ACC112 (cell line): ENCODE results near the gene PAAF1.

ENCODE experiments used
- H2AFZ ChIP-seq: fragments of 200-600 bp; sonication (generic); one replicate; pipeline ENCODE4 v1.6.0; 2017; ENCODE audit warnings: antibody characterized with exemption, low read length; ENCODE audit not compliant: unreplicated experiment
- H3K27ac ChIP-seq: fragments of 200-600 bp; sonication (generic); 2 replicates; pipeline ENCODE4 v1.5.1; 2014; ENCODE audit warnings: low read depth, mild to moderate bottlenecking, antibody characterized with exemption, low read length, moderate library complexity
- H3K27me3 ChIP-seq: fragments of 200-600 bp; sonication (generic); 2 replicates; pipeline ENCODE4 v1.6.1; 2014; ENCODE audit warnings: mild to moderate bottlenecking, antibody characterized with exemption, low read length, moderate library complexity, mixed read lengths; ENCODE audit not compliant: insufficient read depth
- H3K36me3 ChIP-seq: fragments of 200-600 bp; sonication (generic); 2 replicates; pipeline ENCODE4 v1.6.1; 2016; ENCODE audit warnings: mild to moderate bottlenecking, antibody characterized with exemption, low read length, moderate library complexity, mixed read lengths; ENCODE audit not compliant: insufficient read depth
- H3K4me1 ChIP-seq: fragments of 200-600 bp; sonication (generic); one replicate; pipeline ENCODE4 v1.6.1; 2016; ENCODE audit warnings: low read length, mixed read lengths; ENCODE audit not compliant: insufficient read depth, unreplicated experiment, control insufficient read depth
- H3K4me3 ChIP-seq: fragments of 200-600 bp; sonication (generic); 2 replicates; pipeline ENCODE4 v1.5.1; 2014; ENCODE audit warnings: mild to moderate bottlenecking, low read depth, low read length
- H3K79me2 ChIP-seq: fragments of 200-600 bp; sonication (generic); one replicate; pipeline ENCODE4 v1.6.0; 2016; ENCODE audit warnings: low read length; ENCODE audit not compliant: control insufficient read depth, unreplicated experiment, insufficient read depth

Gene PAAF1

DNA sequence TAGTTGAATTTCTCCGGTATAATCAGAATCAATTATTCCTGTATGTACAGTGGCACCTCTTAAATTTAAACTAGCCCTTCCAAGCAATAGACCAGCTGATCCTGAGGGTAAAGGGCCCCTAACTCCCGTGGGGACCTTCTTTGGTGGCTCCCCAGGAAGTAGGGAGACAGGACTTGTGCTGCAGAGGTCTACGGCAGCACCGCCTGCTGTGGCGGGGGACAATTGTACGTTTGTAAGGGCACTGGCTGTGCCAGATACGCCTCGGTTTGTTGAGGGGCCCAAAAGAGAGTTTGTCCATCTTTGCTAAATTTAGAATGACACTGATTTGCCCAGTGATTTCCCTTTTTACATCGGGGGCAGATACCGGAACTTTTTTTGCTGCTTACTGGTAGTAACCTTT lies 68.1 kb downstream of the PAAF1 start:
- H2AFZ ChIP-seq: no peak overlapping the region
- no peaks in the 10 kb centered on the region for H3K4me1 ChIP-seq
- H3K27ac ChIP-seq: no peak overlapping the region
- no peaks in the 10 kb centered on the region for H3K79me2 ChIP-seq
- H3K36me3 ChIP-seq: no peaks in the 10 kb centered on the region
- H3K4me3 ChIP-seq: no peak overlapping the region
- no peaks in the 10 kb centered on the region for H3K27me3 ChIP-seq

DNA sequence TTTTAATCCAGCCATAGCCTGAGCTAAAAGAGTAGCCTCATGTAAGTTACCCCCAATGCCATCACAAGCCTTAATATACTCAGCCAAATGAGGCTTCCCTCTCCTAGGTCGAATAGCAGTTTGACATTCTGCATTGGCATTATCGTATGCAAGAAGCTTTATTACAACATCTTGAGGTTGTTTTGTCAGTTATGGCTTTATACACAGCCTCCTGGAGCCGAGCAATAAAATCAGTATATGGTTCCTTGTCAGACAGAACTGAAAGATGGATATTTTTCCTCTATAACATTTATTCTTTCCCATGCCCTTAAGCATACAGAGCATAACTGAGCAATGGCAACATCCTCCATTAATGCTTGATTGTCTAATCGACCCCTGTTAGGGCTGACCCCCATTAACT lies 68.6 kb downstream of the PAAF1 start:
- Histone ChIP-seq H3K79me2 (no peaks in the 10 kb centered on the region), H3K4me3 (no peak overlapping the region), H3K27ac (no peak overlapping the region), H3K36me3 (no peaks in the 10 kb centered on the region), H3K4me1 (no peaks in the 10 kb centered on the region), H2AFZ (no peak overlapping the region), H3K27me3 (no peaks in the 10 kb centered on the region)

DNA sequence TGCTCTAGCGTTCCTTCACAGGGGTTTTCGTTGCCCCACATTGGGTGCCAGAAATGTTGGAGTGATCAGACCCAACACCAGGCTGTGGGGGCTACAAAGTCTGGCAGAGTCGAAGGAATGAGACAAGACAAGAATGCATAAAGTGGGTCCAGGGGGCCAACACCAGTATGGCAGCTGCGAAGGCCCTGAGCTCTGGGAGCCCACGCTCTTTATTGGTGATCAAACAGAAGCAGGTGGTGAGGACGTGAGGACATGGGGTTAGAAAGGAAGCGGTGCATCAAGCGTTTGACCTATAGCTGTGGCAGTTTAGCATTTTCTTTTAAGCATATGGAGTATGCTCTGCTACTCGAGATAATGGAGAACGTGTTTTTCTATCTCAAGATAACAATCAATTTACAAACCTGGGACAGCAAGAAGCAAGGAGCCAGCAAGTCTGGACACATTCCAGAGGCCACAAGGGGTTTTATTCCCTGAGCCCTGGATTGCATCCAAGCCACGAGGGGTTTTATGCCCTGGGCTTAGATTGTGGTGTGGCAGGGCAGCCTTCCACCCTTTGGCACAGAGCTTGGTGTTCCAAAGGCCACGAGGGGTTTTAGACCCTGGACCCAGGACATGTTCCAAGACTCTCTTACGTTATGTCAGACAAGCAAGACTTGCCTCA lies 70.1 kb downstream of the PAAF1 start:
- no peaks in the 10 kb centered on the region for H3K36me3 ChIP-seq
- H3K27me3 ChIP-seq: no peaks in the 10 kb centered on the region
- no peak overlapping the region for H3K4me3 ChIP-seq
- no peaks in the 10 kb centered on the region for H3K79me2 ChIP-seq
- H2AFZ ChIP-seq: no peak overlapping the region
- H3K4me1 ChIP-seq: no peaks in the 10 kb centered on the region
- H3K27ac ChIP-seq: no peak overlapping the region

DNA sequence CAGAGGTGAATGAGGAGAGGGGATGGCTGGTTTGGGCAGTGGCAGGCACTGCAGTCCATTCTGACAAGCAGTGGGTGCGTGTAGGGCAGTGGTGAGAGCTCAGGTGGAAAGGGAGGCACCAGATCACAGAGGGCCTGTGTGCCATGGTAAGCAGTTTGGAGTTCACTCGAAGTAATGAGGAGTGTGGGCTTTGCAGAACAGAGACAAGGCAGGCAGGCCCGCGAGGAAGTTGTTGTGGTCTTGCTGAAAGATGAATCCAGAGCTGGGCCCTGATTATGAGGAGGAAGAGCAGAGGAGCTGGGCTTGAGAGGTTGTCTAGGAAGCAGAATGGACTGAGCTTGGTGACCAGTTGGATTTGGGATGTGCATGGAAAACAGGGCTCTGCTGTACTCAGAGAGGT lies 72.4 kb downstream of the PAAF1 start:
- Histone ChIP-seq H3K4me1 (no peaks in the 10 kb centered on the region), H3K36me3 (no peaks in the 10 kb centered on the region), H3K27me3 (no peaks in the 10 kb centered on the region), H3K4me3 (no peak overlapping the region), H3K79me2 (no peaks in the 10 kb centered on the region), H3K27ac (no peak overlapping the region), H2AFZ (no peak overlapping the region)

DNA sequence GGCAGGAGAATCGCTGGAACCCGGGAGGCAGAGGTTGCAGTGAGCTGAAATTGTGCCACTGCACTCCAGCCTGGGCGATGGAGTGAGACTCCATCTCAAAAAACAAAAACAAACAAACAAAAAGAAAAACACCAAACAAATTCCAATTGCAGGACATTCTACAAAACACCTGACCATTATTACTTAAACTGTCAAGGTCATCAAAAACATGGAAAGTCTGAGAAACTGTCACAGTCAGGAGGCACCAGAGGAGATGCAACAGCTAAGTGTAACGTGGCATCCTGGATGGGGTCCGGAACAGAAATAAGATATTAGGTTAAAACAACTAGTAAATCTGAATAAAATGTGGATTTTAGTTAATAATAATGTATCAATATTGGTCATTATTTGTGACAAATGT lies 73.1 kb downstream of the PAAF1 start:
- Histone ChIP-seq H3K4me1 (no peaks in the 10 kb centered on the region), H2AFZ (no peak overlapping the region), H3K79me2 (no peaks in the 10 kb centered on the region), H3K36me3 (no peaks in the 10 kb centered on the region), H3K27me3 (no peaks in the 10 kb centered on the region), H3K4me3 (no peak overlapping the region), H3K27ac (no peak overlapping the region)

DNA sequence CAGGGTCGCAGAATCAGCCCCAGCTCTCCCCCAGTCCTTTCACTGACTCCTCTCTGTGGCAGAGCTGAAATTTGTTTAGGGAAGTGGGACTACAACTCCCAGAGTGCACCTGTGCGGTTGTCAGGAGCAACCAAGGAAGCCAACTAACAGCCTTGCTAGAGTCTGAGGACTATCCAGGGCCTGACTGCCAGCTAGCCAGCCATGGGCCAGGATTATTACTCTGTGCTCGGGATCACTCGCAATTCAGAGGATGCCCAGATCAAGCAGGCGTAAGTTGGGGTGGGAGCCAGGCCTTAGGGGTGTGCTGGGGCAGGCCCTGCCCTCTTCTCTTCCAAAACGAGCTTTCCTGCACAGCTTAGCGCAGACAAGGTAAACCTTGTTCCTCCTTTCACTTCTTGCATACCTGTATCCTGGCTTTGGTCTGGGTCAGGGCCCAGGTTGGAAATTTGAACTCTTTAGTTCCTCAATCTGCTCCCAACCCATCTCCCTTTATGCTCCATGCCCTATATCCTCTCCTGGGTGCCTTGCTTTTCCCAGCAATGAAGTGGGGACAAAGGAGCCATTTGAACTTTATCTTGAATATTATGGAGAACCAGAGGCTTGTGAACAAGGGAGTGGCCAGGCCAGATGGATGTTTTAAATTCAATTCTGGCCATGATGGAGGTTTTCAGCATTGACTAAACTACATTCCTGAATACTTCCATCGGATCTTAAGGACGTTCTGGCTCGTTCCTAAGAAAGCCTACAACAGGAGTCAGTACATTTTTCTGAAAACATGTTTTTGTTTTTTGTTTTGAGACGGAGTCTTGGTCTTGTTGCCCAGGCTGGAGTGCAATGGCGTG lies 74.3 kb downstream of the PAAF1 start, which contains the start of gene DNAJB13:
Gene DNAJB13, plus strand, starts transcription at position 158 of the 842 bp plus-strand sequence. Its CDS starts 44 bp downstream, at position 202.
- H3K79me2 ChIP-seq: no peaks in the 10 kb centered on the region
- H2AFZ ChIP-seq: no peak within 1 kb of the TSS
- no peak within 1 kb of the TSS for H3K27ac ChIP-seq
- H3K36me3 ChIP-seq: no peaks in the 10 kb centered on the region
- no peak within 1 kb of the TSS for H3K4me3 ChIP-seq
- H3K27me3 ChIP-seq: no peaks in the 10 kb centered on the region
- peaks cover 4% of the 10 kb centered on the region for H3K4me1 ChIP-seq

DNA sequence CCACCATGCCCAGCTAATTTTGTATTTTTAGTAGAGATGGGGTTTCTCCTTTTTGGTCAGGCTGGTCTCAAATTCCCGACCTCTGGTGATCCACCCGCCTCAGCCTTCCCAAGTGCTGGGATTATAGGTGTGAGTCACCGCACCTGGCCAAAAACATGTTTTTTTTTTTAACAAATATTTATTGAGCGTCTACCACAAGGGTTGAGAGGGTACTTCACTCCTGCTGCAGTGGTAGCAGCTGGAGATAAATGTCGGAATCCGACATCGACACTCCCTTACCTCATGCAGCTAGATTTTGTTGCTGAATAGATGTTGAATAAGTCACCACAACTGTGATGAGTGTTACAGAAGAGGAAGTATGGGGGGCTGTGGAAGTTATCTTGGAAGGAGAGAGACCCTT lies 75.0 kb downstream of the PAAF1 start:
- H3K27ac ChIP-seq: no peak overlapping the region

DNA sequence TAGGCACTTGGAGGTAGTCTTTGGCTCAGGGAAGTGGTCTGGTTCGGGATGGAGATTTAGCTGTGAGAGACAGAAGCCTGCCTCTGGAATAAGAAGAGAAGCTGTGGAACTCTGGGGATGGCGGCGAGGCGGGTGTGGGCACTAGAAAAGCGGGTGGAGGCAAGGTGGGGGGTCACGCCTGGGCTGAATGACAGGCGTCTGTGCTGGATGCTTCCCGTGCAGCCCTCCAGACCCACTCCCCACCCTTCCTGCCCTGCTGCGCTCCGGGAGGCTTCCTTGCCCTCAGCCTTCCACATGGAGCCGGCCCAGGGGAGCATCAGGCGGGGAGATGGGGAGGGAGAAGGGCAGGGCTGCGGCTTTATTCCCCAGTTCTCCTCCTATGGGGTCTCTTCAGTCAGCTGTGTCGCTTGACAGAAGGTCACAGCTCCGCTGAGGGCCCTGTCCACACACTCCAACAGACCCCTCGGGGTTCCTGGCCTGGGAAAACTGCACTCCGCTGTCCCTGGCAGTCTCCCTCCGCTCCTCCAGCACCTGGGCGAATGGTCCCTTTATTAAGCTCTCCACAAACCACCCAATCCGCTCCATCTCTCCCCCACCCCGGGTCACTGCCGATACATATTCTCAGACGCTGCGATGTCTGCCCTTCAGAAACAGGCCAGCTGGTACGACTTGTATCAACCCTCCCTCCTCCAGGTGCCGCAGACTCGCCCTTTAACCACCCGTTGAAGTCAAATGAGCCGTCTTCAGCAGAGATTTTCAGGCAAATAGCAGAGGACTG lies 80.3 kb downstream of the PAAF1 start:
- no peak overlapping the region for H3K4me3 ChIP-seq
- no peak overlapping the region for H2AFZ ChIP-seq

More for the DNA sequence above, 75.0 kb downstream of the PAAF1 start:
- Histone ChIP-seq H2AFZ (no peak overlapping the region), H3K36me3 (no peaks in the 10 kb centered on the region), H3K79me2 (no peaks in the 10 kb centered on the region), H3K4me1 (peaks cover 9% of the 10 kb centered on the region), H3K4me3 (no peak overlapping the region), H3K27me3 (no peaks in the 10 kb centered on the region)

DNA sequence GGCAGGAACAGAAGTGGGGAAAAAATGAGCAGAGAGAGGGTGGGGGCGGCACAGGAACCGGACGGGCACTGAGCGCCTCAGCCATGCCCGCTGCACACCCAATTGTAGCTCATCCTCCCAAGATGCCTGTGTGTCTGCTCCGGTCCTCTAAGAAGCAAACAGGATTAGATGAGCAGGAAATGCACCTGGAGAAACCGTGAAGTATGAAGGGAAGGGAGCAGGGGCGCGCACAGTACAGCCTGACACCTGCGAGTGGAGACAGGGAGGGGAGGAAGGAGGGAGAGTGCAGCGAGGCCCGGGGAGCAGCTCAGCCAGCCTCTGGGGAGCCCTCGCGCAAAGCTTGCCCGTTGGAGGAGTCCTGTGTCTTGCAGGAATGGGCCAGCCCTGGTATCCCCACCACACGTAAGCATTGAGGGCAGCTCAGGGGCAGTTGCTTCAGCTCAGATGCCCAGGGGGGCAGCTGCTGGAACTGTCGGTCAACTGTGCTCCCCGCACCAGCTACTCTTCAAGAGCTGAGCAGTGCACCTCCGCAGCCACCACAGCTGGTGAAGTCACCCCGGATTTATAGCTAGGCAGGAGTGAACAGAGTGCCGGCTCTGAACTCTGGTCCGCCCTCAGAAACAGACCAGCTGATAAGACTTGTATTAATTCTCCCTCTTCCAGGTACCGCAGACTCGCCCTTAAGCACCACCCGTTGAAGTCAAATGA lies 81.0 kb downstream of the PAAF1 start:
- Histone ChIP-seq H3K4me3 (no peak overlapping the region), H3K27me3 (no peaks in the 10 kb centered on the region), H3K36me3 (no peaks in the 10 kb centered on the region), H3K4me1 (peaks cover 9% of the 10 kb centered on the region), H3K79me2 (no peaks in the 10 kb centered on the region), H2AFZ (no peak overlapping the region), H3K27ac (no peak overlapping the region)

More for the DNA sequence above, 80.3 kb downstream of the PAAF1 start:
- H3K27me3 ChIP-seq: no peaks in the 10 kb centered on the region
- H3K36me3 ChIP-seq: no peaks in the 10 kb centered on the region
- H3K4me1 ChIP-seq: peaks cover 9% of the 10 kb centered on the region
- no peak overlapping the region for H3K27ac ChIP-seq
- no peaks in the 10 kb centered on the region for H3K79me2 ChIP-seq

DNA sequence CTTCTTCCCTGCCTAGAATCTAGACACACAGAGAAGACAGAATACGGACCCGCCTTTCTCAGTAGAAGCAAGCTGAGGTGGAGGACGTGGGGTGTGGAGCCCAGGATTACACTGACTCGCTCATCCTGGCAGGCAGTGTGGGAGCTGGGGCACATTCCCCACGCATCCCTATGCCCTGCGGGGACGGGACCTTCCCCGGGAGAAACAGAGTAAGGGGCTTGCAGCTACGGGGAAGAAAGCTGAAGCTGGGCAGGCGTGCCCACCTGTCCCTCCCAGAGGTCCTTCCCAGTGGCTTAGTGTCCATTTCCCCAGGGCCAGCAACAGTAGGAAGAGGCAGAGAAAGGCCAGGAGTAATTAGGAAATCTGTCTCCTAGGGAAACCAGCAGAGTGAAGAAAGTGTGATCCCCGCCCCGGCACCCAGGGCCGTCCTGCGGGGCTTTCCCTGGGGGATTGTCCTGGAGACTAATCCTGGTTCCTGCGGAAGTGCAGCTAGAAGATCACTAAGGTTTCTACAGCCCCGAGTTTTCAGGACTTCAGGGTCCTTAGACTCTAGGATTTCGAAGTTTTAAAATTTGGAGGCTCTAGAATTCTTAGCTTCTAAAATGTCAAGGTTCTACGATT lies 81.8 kb downstream of the PAAF1 start:
- H3K79me2 ChIP-seq: no peaks in the 10 kb centered on the region
- no peak overlapping the region for H3K4me3 ChIP-seq
- H3K36me3 ChIP-seq: no peaks in the 10 kb centered on the region
- H2AFZ ChIP-seq: no peak overlapping the region
- no peaks in the 10 kb centered on the region for H3K27me3 ChIP-seq
- peaks cover 9% of the 10 kb centered on the region for H3K4me1 ChIP-seq
- H3K27ac ChIP-seq: no peak overlapping the region
